Astrocyte of the spinal cord (primary cell): ENCODE results near the gene OSBPL10.

Source experiments
- DNase-seq: peaks from one replicate; pipeline ENCODE4 v3.0.0; 2011; ENCODE audit warnings: low read depth, low spot score
- H3K4me3 ChIP-seq: 2 replicates; pipeline ENCODE4 v1.5.1; 2011; ENCODE audit warnings: low read depth, mild to moderate bottlenecking, low read length, moderate library complexity
- CTCF ChIP-seq: IDR thresholded peaks from 2 replicates; pipeline ENCODE4 v1.5.1; 2012; ENCODE audit warnings: low read depth, mild to moderate bottlenecking, low read length, inconsistent platforms
- in situ Hi-C: cut with HindIII; loops from 2 replicates; pipeline ENCODE4 v1.10.0; 2017; ENCODE audit warnings: low sequenced_read_pairs

The OSBPL10 gene

GRCh38 chr3:31614162-31614921, 366.7 kb downstream of the OSBPL10 start:
- in situ Hi-C loops = no loop called here
- no peak for TF ChIP-seq CTCF
- DNase-seq = no peak
- H3K4me3 ChIP-seq = no peak overlapping the region

DNA sequence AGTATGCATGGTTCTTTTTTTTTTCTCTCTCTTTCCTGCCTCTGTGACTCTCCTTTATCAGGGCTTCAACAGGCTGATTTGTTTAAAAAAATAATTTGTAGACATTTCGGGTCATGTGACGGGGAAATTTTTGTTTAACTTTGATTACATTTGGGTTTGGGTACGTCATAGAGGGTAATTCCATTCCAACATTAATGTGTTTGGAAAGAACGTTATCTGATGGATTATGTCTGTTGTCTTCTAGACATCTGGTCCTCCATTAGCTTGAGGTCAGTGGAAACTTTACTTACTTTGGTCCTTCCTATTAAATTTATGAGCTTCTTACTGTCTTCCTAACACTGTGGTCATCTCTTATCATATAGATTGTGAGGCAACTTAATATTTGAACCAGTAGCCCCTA, 367.4 kb downstream of the OSBPL10 start:
- no peak for DNase-seq
- in situ Hi-C loops = no loop called here
- no peak overlapping the region for H3K4me3 ChIP-seq
- no peak for TF ChIP-seq CTCF

DNA sequence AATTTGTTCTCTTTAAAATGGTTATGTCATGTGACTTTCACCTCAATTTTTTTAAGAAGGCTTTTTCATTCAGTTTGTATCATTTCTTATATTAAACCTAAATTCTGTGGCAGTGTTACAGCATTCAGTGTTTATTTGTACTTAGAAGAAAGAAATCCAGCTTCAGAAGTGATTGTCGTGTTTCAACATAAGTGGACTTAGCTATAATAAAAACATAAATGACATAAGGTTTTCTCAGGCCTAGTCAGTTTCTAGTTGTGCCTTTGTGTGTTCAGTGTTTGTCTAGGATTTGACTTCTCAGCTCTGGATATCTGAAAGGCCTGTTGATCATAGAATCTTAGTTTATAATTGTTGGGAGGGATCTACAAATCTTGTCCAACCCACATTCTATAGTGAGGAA, 367.9 kb downstream of the OSBPL10 start:
- DNase-seq = no peak
- in situ Hi-C loops = no loop called here
- no peak for TF ChIP-seq CTCF
- no peak overlapping the region for H3K4me3 ChIP-seq
